Left colon (tissue), 2 donors: ENCODE measurements around the gene MTLN. TPM values are rescaled to one million over a fixed set of nuclear protein-coding genes. Genes with fewer than 3 reads are reported as not detected.
"Not testable (repeated sequence)": the region's sequence is repeated elsewhere in the genome, so short reads cannot be mapped to it uniquely, and the experiment has no call there.

Experiments
- ATAC-seq: fragments of 200-7000 bp; cut with Tn5 transposase; one replicate; pipeline ENCODE4 v1.9.1; 2020; ENCODE audit warnings: mild to moderate bottlenecking, moderate library complexity
- DNase-seq, 2 donors: peaks; one replicate each; pipeline ENCODE4 v3.0.0-alpha.2; 2020
- intact Hi-C, 2 donors: fragments of 100-400 bp; cut with DNase I in 1 of 2; cut with micrococcal nuclease in 1 of 2; formaldehyde crosslinking; loops; one replicate each; pipeline versions ENCODE4 v1.11.2 to v1.14.0; 2022; cut with DNase I, micrococcal nuclease
- long read RNA-seq: library from polyadenylated mRNA; unstranded; transcript quantifications from one replicate; pipeline ENCODE4 v2.0.0, GENCODE V29; 2021
- total RNA-seq, 2 donors: library from RNA; stranded (reverse); fragmentation: NEBNext Ultra II Directional; extraction: Animal tissue kit (Norgen Biotek cat#: 25700); gene quantifications; one replicate each; pipeline ENCODE4 v1.2.1, GENCODE V29; 2021
- donor health status: DM: no; HTN: no; CAD: no.
- donor health status: DM: yes; HTN: yes; CAD: no.

MTLN gene, protein sequence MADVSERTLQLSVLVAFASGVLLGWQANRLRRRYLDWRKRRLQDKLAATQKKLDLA
- 10 to 100 TPM; 28.5 to 45.8 TPM for total RNA-seq
- long read RNA-seq, transcript MTLN-203 (2 exons, 441 nt) = major isoform, 11 of 11 reads
- long read RNA-seq, partial matches to known transcripts = 0 of 11 reads
- long read RNA-seq, other reads (novel, unspliced or antisense) = 0 of 11 reads

DNA sequence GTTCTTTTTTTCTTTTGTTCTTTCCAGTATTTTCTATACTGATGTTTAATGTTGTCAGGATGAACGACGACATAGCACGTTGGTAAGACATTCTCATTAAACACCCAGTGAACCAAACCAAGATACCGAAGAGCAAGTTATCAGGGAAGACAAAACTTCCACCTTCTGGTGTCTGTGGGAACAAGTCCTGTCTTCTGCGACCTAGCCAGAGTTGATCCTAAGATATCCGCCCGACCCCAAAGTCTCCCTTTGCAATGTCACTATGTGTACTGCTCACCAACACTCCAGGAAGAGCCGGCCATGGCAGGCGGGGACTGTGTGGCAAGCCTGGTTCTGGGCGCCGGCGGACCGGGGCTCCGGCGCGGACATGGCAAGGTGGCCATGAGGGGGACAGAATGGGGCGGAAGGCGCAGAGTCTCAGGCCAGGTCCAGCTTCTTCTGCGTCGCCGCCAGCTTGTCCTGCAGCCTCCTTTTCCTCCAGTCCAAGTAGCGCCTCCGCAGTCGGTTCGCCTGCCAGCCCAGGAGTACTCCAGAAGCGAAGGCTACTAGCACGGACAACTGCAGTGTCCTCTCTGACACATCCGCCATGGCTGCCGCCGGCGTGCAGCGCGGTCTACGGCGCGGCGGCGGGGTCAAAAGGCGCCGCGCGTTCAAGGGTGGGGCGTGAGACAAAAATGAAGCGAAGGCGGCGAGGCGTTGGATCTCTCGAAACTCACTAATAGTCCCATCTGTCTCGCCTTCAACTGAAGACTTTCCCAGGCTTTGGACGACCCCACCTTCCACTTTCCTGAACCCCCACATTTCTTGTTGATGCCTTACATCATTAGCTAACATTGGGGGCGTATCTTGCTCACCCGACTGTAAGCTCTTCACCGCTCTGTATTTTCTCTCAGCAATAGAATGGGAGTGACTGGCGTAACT, at the start of gene MTLN:
Gene MTLN (minus strand): TSS at position 610 of the 921 bp plus-strand sequence. CDS start 22 bp downstream, at position 588.
- ATAC-seq = peak; percentile 97
- DNase-seq = peak; percentile 40 to 80
- intact Hi-C loops = no loop called here

DNA sequence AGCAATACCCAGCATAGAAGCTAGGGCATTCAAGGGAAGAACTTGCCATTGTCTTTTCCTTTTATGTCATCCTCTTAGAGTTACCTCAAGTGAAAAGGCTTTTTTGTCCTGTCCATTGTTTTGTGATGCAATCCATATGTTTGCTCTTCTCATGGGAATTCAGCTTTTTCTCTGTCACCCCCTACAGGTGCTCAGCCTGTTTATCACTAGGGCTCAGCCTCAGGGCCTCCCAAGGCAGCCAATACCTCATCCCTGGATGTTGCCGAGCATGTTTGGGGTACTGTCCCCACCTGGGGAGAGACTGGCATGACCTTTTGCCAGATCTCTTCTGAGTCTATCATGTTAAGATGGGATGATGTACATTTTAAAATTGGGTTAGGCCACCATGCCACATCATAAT, 49.6 kb upstream of the MTLN start:
- DNase-seq, intact Hi-C loops, ATAC-seq: not testable (repeated sequence)

DNA sequence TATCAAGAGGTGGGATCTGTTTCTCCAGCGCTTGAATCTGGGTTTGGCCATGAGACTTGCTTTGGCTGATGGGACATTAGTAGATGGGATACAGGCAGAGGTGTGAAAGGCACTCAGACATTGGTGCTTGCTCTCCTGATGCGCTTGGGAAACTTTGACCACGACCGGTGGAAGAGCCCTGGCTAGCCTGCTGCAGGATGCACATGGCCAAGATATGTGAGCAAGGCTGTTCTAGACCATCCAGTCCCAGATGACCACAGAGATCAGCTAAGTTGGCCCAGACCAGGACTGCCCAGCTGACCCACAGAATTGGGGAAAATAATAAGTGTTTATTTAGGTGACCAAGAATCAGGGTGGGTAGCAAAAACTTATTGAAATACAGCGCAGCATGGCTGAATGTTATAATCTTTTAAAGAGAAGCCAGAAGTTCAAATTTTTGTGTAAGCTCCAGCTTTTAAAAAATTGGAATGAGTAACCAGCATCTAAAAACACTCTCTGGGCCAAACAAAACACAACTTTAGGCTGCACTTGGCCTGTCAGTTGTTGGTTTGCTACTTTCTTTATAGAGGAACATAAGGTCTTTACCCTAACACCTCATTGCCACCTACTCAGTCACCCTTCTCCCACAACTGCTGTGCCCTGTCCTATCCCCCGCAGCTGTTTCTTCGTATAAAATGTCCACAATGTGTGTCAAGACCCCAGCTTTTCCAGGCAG, 35.9 kb upstream of the MTLN start:
- intact Hi-C loops, ATAC-seq, DNase-seq: not testable (repeated sequence)

DNA sequence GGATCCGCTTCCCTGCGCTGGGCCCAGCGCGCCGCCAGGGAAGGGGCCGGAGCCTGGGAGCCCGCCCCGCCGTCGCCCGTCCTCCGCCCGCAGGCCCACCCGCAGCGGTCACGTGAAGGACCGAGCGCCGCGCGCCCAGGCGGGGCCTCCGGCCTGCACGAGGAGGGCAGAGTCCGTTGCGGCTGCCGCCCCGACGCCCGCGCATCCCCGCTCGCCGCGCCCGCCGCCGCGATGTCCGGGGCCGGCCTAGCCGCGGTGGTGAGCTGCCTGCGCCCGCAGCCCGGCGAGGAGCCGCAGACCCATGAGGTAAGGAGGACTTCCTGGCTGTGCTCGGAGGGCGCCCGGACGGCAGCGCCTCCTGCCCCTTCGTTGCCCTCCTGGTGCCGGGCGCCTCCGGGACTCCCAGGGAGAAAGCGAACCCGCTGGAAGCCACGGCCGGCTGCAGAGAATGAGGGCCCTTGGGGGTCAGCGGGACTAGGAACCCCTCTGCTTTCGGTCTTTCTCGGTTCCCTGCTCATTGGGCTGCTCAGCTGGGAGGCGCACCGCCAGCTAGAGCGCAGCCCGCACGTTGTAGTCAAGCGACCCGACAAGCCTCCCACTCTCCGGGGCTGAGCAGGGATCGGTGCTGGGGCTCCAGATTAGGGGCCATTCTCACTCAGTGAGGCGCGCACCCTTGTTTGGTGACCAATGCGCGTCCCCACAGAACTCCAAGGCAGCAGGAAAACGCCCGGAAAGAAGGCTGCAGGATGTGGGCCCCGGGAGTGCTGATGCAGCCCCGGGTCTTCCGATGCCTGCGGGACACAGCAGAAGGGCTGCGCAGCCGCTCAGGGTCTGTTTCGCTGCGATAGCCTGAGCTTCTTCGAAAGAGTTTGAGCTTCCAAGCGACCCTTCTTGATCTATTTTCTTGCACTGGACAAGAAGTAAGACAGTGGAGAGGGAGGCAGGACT, 33.4 kb upstream of the MTLN start:
- DNase-seq, intact Hi-C loops: not testable (repeated sequence)
- ATAC-seq = peak; percentile 94

DNA sequence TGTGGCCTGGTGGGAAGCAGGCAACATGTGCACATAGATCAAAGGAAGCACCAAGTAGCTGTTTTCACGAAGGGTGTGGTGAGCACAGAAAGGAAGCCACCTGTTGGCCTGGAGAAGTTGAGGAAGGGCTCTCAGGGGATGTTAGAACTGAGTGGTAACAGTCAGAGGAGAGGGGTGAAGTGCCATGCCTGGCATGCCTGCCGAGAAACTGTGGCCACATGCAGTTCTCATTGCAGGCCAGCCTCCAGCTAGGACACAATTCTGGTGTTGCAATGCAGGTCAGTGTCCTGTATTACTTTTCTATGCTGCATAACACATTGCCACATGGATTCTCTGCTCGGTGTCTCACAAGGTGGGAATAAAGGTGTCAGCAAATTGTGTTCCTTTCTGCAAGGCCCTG, 30.9 kb upstream of the MTLN start:
- intact Hi-C loops, DNase-seq, ATAC-seq: not testable (repeated sequence)

DNA sequence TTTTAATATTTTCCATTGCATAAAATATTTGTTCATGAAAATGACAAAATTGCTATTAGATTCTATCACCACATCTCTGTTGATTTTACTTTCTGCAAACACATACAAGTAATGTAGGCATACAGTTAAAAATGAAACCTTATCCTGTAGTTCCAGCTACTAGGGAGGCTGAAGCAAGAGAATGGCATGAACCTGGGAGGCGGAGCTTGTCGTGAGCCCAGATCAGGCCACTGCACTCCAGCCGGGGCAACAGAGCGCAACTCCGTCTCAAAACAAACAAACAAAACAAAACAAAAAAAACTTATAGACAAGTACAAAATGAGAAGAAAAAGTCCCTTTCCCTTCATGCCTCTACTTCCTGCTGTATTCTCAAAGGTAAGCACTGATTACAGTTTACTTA, 22.2 kb upstream of the MTLN start:
- DNase-seq, intact Hi-C loops, ATAC-seq: not testable (repeated sequence)

DNA sequence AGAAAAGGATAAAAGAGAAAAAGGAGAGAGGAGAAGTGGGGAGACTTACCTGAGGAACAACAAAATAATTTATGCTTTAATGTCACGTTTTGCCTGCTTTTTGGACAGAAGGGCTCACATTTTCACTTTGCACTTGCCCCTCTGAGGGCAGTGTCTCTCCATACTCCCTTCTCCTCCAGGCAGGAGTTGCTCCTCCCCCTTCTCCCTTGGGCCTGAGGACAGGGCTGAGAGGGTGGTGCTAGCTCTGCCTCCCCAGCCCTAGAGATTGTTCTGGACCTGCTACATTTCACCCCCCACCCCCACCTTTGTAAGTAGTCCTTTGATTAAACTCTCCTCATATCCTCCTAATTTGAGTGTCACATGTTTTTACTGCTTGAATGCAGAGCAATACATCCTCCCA, 17.5 kb upstream of the MTLN start:
- intact Hi-C loops, ATAC-seq, DNase-seq: not testable (repeated sequence)

DNA sequence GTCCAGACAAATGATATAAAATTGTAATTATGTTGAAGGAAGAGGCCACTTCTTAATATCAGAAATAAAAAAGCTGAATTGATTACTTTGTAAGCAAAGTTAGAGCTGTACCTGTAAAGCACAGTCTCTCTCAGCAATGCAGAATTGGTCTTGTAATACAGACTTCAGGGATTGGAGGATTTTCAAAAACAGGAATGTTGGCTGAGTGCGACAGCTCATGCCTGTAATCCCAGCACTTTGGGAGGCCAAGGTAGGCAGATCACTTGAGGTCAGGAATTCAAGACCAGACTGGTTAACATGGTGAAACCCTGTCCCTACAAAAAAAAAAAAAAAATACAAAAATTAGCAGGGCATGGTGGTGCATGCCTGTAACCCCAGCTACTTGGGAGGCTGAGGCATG, 10.3 kb upstream of the MTLN start:
- ATAC-seq, intact Hi-C loops, DNase-seq: not testable (repeated sequence)

DNA sequence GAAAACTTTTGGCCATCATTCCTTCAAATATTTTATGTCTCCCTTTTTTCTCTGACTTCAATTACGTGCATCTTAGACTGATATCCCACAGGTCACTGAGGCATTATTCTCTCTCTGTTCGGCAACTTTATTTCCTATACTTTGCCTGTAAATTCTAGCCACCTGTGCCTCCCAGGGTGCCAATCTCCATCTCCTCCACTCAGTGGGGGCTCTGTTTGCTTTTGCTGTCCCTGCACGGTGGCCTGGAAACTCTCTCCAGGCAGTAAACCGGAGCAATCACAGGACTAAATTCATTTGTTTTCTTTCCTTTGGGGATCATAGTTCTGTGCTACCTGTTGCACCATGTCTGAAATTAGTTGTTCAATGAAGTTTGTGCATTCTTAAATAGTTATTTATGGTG, 9.6 kb upstream of the MTLN start:
- DNase-seq = no peak
- intact Hi-C loops = no loop called here
- no peak for ATAC-seq

DNA sequence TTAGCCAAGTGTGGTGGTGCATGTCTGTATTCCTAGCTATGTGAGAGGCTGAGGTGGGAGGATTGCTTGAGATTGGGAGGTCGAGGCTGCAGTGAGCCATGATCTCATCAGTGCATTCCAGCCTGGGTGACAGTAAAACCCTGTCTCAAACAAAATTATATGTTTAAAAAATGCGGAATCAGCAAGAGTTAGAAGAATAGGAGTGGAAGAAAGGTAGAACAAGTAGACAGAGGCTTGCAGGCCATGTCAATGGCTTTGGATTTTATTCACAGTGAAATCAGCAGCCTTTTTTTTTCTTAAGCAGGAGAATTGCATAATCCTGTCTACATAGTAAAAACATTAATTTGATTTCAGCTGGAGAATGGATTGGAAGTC, 7.8 kb upstream of the MTLN start:
- no peak for ATAC-seq
- intact Hi-C loops = no loop called here
- DNase-seq = no peak

DNA sequence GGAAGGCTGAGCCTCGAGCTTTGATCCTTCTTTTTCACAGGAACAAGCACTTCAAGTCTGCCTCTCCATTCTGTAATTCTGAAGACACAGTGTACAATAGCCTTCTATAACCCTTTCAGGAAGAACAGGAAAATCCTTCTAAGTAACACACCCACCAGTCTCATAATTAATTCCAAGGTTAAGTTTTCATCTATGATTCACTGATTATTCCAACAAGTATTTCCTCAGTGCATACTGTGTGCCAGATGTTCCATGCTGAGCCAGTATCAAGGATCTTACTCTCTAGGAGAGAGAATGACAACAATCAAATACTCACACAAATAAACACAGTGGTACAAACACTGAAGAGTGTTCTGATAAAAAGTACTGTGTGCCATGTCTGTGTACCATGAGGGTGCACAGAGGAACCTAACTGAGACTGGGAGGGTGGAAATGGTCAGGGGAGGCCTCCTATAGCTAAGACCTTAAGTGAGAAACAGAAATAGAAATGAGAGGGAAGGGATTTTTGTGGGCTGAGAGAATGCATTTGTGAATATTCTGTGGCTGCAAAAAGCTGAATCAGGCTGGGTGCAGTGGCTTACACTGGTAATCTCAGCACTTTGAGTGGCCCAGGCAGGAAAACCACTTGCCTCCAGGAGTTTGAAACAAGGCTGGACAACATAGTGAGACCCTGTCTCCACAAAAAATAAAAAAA, 7.3 kb upstream of the MTLN start:
- ATAC-seq (no peak), DNase-seq (no peak)
- intact Hi-C loops = no loop called here

DNA sequence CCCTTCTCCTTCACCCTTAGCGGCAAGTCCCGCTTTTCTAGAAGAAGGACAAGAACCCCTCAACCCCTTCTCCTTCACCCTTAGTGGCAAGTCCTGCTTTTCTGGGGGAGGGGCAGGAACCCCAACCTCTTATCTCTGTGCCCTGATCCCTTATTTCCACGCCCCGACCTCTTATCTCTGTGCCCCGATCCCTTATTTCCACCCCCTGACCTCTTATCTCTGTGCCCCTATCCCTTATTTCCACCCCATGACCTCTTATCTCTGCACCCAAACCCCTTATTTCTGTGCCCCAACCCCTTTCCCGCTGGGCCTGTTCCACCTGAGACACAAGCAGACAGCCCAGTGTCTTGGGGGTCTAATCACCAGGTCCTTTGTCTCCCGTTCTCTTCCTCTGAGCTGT, 6.5 kb upstream of the MTLN start:
- DNase-seq, ATAC-seq, intact Hi-C loops: not testable (repeated sequence)

DNA sequence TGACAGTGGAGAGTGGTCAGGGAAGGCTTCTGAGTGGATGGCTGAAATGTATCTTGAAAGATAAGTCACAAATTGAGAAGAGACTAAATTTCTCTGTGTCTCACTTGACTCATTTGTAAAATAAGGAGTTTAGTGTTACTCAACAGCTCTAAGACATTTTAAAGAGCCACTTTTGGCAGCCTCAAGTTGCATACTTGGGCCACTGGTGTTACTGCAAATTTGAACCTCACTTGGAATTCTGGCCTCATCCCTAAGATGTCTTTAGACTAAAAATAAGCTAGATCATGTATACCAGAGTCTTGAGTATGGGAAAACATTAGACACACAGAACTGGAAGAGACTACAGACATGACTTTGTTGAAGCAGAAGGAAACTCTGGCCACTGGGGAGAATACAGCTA, 4.5 kb upstream of the MTLN start:
- ATAC-seq (no peak), DNase-seq (no peak)
- intact Hi-C loops = no loop called here

DNA sequence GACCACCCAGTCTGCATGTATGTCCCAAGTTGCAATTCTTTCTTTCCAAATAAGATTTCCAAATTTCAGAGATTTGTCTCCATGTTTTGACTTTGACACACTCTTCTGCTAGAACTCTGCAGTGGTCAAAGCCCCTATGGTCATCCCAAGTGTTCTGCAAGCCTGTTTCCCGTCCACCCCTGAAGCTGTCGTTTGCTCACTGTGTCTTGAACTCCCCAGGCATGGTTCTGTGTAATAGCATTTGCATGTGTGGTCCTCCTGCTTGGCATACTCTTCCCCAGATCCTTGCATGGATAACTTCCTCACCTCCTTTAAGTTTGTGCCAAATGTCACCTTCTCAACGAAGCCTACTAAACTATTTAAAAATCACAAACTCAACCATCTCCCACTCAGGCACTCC, 3.9 kb upstream of the MTLN start:
- DNase-seq (no peak), ATAC-seq (no peak)
- intact Hi-C loops = no loop called here

DNA sequence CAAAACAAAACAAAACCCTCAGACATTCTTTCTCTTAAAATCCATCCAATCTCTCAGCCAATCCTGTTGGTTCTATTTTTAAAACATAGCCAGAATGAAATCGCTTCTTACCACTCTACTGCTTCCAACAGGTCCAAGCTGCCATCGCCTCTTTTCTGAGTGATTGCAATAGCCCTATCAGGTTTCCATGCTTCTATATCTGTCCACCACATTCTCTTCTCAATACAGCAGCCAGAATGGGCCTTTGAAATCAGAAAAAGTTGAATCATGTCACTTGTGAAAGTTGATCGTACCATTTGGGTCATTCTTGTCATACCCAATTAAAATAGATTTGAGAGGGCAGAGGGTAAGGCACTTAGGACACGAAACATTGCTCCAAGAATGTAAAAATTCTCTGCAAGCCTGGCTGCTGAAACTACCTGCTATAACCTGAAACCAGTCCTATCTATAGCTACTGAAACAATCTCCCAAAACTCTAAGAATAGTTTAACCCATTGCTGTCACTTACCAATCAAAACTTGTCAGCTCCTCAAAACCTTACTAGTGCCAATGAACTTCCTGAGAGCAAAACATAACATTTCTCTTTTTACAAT, 3.3 kb upstream of the MTLN start:
- intact Hi-C loops = no loop called here
- ATAC-seq (no peak), DNase-seq (no peak)

DNA sequence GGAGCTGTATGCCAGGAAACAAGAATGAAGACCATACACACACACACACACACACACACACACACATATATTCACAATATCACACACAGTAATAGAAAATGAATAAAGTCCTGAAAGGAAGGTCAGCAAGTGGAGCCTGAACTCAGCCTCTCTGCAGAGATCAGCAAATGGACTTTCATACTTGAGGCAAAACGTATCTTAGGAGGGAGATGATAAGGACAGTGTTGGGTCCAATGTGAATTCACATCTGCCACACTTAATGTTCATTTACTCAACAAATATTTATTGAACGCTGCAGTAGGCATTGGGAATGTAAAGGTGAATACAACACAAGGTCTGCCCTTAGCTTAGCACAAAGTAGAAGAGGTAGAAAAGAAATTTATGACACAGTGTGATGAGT, 2.7 kb upstream of the MTLN start:
- intact Hi-C loops = no loop called here
- DNase-seq (no peak), ATAC-seq (no peak)

DNA sequence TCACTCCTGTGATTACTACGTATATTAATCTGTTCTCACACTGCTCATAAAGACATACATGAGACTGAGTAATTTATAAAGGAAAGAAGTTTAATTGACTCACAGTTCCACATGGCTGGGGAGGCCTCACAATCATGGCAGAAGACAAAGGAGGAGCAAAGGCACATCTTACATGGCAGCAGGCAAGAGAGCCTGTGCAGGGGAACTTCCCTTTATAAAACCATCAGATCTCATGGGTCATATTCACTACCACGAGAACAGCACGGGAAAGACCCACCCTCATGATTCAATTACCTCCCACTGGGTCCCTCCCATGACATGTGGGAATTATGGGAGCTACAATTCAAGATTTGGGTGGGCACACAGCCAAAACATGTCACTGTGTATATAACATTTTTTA, 1.2 kb upstream of the MTLN start:
- ATAC-seq, intact Hi-C loops, DNase-seq: not testable (repeated sequence)
